Stimulated activated CD4-positive, alpha-beta T cell treated with anti-CD3 and anti-CD28 coated beads, Interleukin-1b, Interleukin-23, amount 100 ng/mL, for 4 hours (primary cell): ENCODE measurements around the gene PGAM1.
"Not testable (repeated sequence)": the region's sequence is repeated elsewhere in the genome, so short reads cannot be mapped to it uniquely, and the experiment has no call there.

ENCODE experiments used
- DNase-seq, 2 donors: peaks; one replicate each; pipeline ENCODE4 v3.0.0-alpha.2; 2020; ENCODE audit warnings: low read depth in 2 of 2

PGAM1 gene

DNA sequence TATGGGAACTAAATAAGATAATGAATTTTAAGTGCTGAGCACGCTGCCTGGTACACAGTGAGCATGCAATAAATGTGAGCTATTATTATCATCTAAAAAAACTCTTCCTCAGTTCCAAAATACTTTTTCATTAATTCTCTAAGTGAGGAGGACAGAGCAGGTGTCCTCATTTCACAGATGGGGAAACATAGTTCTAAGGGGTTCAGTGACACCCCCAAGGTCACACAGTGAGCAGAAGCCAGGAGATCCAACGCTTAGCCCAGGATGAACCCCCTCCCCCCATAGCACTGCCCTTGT lies 18.1 kb upstream of the PGAM1 start:
- no peak for DNase-seq

DNA sequence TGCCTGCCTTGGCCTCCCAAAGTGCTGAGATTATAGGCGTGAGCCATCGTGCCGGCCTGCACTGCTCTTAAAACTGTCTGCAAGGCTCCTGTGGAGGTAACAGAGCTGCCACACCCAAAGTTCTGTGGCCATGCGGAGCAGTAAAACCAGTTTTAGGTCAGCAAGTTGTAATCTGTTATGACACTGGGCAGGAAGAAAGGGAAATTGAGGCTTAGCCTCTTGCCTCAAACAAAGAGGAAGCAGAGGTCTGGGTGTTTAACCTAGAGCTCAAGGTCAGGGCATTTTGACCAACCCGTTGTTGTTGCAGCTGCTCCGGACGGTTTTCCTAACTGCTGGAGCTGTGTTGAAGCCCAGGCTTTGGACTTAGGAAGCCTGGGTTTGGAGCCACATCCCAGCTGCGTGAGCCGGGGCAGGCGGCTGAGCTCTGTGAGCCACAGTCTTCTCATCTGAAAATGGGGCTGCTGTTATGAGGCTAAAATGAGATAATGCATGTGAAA lies 17.4 kb upstream of the PGAM1 start:
- DNase-seq = no peak

DNA sequence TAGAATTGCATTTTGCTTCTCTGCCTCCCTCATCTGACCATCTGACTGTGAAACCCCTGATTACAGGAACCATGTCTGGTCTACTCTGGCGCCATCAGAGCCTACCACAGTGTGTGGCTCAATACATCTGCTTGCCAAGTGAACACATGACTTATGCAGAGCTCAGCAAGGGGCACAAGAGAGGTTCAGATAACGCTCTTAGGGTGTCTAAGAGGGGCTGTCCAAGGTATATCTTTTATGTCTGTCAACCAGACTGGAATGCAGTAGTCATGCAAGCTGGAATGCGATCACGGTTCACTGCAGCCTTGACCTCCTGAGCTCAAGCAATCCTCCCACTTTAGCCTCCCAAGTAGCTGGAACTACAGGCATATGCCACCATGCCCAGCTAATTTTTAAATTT lies 14.6 kb upstream of the PGAM1 start:
- no peak for DNase-seq

DNA sequence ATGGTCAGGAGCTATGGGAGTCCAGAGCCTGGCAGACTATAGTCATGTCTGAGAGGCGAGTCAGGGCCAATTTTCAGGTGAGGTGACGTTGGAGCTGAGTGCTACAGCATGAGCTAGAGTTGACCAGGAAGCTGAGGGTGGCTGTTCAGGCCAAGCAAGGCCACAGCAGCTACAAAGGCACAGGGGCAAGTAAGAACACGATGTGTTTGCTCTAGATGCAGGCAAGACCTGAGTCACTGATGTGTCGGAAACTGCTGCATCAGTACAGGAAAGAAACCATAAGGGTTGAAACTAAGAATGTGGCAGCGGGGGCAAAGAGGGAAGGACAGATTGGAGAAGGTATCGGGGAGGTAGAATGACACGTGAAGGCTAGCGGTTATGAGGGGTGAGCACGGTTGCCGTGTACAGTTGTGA lies 13.1 kb upstream of the PGAM1 start:
- peak in 1 of 2 donors; percentile 34 for DNase-seq

DNA sequence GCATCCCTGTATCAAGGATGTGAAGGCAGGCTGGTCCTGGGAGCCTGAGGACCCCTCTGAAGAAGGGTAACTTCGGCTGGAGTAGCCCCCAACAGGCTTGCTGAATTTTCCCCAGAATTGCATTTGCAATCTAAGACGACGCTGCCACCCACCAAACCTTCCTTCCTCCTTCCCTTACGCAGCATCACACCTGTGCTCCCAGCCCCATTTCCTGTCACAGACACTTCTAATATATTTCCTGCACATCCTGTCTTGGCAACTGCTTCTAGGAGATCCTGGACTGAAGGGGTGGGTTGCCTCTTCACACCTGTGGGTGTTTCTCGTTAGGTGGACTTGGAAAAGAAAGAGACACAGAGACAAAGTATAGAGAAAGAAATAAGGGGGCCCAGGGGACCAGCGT lies 9.4 kb upstream of the PGAM1 start:
- no peak for DNase-seq

DNA sequence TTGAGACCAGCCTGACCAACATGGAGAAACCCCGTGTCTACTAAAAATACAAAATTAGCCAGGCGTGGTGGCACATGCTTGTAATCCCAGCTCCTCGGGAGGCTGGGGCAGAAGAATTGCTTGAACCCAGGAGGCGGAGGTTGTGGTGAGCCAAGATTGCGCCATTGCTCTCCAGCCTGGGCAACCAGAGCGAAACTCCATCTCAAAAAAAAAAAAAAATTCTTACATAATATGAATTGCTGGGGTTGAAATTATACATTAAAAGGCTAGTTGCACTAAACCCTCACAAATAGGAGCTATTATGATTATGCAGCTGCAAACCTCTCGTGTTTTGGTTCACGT lies 2.3 kb upstream of the PGAM1 start:
- not testable (repeated sequence) for DNase-seq

DNA sequence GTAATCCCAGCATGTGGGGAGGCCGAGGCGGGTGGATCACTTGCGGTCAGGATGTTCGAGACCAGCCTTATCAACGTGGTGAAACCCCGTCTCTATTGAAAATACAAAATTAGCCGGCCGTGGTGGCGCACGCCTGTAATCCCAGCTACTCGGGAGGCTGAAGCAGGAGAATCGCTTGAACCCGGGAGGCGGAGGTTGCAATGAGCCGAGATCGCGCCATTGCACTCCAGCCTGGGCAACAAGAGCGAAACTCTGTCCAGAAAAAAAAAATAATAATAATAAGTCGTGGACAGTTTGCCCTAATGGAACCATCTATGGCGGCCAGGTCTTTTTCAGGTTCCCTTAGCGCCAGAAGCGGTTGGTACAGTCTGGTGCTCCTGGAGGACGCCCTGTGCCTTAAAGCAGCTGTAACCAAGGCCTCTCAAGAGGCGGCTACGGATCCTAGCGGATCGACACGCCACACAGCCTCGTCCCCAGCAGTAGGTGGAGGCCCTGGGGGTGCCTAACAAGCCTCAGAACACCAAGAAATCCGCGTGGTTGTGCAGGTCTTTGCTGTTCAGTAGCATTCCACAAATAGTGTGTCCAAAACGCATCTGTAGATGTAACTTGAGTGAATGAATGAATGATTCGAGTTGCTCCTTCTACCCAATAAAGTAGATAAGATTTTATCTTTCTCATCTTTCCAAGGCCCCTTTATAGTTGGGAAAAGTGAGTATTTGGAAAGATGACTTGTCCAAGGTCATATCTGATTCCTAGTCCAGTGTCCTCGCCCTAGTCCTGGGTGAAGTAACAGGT lies 982 bp downstream of the PGAM1 start:
- DNase-seq = no peak

DNA sequence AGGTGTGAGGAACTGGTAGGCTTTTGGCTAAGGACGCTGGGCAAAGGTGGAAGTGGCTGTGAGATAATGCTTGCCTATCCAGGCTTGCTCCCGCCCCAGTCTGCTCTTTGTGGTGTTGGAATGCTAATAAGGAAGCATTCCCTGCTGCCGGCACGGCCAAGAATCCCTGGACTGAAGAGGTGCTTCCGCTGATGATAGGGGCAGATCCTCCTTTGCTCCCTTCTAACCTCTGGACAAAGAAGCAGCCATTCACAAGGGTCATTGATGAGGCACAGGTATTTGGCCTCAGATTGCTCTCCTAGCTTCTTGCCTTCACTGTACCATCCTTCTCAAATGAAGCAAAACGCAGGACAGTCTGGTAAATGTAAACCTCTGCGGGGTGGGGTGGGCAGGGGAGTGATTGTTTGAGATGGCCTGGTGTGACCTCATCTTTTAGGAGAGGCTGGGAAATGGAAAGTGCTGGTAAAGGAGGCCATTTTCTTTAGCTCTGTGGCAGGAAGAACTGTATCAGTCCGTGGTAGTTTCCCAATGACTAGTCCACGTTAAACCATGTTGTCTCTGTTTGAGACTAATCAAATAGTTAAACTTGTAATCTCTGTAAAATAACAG lies 1.7 kb downstream of the PGAM1 start:
- no peak for DNase-seq

DNA sequence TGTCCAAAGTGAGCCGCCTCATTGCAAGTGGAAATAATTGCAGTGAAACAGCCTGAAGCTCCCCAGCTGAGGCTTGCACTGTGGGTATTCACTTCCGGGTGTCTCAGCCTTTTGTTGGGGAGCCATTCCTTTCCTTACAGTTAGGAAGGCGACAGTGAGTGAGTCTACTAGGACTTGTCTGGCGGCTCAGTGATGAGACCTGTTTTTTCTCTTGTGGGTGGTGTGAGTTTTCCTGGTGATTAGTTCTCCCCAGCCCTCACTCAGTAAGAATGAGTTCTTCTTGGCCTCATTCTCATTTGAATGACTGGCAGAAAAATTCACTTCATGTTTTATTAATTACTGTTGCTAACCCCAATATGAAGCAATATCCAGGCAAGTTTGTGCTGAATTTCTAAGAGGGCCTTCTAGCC lies 2.6 kb downstream of the PGAM1 start:
- no peak for DNase-seq

DNA sequence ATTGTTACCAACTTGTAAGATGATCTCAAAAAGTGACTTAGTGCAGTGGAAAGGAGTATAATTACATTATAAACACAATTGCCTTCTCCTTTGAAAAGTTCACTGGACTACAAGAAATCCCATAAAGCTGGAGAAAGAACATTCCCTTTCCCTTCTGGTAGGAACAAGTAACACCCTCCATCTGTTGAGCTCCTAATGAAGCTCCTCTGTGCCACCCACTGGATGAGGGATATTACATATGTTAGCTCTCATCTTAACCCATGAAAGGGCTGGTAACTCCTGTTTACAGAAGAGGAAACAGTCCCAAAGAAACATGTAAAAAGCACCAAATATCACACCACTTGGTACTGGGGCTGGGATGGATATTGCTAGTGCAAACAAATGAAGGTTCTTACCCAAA lies 8.1 kb downstream of the PGAM1 start:
- no peak for DNase-seq

DNA sequence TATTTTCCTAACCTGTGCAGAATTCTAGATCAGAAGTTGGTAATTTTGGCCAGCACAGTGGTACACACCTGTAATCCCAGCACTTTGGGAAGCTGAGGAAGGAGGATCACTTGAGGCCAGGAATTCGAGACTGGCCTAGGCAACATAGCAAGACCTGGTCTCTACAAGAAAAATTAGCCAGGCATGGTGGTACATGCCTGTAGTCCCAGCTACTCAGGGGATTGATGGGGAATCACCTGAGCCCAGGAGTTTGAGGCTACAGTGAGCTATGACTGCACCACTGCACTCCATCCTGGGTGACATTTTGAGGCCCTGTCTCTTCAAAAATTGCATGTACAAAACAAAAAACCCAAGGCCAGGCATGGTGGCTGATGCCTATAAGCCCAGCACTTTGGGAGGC lies 8.6 kb downstream of the PGAM1 start:
- DNase-seq = no peak

DNA sequence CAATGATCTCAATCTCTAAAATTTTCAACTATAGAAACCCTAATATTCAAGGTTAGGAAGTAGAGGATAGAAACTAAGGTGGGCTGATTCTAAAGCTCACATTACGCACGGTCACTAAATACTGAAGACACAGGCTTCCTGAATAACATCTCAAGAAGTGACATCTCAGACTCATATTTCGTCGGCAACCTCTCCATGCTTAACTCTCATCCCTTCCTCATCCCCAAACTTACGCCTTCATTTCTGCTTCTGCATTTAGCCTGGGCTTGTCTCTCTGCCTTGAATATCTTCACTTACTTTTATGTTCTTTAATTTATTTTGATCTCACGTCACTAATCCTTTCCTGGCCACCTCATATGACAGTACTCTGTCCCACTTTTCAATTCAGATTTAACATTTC lies 9.2 kb downstream of the PGAM1 start:
- DNase-seq = no peak

DNA sequence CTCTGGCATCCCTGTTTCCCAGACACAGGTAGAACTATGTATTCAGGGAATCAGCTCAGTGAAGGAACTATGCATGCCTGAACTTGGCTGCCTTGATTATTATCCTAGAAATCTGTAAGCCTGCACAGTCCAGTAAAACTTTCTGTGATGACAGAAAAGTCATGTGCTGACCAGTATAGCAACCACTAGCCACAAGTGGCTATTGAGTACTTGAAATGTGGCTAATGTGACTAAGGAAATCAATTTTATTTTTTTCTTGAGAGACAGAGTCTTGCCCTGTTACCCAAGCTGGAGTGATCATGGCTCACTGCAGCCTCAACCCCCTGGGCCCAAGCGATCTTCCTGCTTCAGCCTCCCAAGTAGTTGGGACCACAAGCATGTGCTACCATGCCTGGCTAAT lies 16.3 kb downstream of the PGAM1 start:
- DNase-seq = no peak

DNA sequence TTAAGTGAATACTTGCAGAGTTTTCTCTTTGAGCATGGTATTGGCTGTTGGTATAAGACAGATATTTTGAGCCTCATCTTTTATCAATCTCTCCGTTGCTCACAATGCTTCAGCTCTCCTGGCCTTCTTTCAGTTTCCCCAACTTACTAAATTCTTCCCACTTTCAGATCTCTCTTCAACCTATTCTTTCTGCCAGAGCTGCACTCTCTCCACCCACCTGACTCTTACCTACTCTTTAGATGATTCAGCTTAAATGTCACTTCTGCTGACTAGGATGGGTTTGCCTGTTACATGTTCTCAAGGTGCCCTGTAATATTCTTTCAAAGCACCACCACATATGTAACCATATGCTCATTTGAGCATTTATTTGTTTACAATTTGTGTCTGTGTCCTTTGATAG lies 18.2 kb downstream of the PGAM1 start:
- DNase-seq = no peak

DNA sequence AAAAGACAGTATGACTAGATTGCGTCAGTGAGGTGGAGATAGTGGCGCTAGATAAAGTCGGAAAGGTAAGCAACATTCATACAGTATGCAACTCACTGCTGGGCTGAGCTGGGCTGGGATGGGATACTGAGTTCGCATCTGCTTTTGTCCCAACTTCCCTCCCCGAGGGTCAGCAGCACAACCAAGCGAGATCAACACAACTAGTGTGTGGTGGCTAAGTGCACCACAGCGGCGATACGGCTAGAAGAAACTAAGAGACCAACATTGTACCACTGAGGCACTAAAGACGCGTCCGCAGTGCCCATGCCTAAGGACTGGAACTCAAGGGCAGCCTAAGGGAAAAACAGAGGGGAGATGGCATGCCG lies 19.3 kb downstream of the PGAM1 start:
- DNase-seq = no peak

DNA sequence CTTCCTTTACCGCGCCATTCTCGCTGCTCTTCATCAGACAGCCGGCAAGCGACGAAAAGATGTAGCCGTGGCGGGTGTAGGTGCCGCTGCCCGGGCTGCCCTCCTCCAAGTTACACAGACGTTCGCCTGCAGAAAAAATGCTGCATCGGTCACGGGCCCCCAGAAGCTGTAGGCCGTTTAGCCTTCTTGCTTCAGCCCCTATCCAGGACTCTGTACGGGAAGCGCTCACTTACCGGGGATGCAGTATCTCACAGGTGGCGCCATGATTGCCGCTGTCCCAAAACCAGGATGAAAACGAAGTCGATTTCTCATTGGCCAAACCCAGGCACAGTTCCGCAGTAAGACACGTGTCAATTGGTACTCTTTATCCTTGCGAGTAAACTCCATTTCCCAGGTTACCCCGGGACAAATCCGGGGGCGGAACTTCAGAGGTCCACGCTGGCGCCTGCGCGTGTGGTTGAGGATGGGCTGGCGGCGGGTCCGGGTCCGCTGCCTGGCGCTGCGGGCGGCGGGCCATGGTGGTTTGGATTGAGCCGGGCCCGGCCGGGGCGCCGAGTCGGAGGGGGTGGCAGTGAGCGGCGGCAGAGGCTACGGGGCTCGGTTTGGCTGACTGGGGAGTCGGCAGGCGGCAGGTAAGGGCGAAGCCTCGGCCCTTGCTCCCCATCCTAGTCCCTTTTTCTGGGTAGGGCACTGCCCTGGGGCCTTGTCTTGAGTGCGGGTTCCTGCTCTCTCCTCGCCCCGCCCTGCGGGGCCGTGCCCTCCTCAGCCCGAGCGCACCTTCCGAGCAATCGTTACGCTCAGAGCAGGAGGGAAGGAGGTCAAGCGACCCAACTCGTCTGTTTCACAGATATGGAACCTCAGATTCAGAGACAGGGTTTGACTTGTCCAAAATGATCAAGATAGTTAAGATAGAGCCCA lies 20.0 kb downstream of the PGAM1 start, which contains the start of the genes EXOSC1 and ZDHHC16:
Gene EXOSC1 (minus strand): TSS at position 285 of the 918 bp plus-strand sequence. CDS start 21 bp downstream, at position 264.
Gene ZDHHC16 (plus strand): TSS at position 454 of the 918 bp plus-strand sequence. CDS start 5,501 bp downstream, outside the sequence.
- peak; percentile 84 for DNase-seq

DNA sequence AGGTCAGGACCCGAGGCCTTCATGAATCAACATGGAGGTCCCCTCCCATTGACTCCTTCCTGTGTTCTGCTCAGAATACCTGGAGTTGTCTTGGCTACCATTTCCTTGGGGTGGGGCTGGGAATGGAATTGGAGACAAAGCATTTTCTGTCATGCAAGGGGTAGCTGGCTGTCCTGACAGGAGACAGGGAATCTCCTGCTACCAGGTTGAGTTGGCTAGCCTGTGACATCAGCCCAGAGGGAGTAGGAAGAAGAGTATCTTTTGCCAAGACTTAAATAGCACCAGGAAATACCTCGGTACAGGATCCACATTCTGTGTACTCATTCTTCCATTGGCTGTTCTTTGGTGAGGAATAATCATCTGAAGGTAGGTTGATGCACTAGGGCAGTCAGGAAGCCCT lies 24.8 kb downstream of the PGAM1 start:
- no peak for DNase-seq

DNA sequence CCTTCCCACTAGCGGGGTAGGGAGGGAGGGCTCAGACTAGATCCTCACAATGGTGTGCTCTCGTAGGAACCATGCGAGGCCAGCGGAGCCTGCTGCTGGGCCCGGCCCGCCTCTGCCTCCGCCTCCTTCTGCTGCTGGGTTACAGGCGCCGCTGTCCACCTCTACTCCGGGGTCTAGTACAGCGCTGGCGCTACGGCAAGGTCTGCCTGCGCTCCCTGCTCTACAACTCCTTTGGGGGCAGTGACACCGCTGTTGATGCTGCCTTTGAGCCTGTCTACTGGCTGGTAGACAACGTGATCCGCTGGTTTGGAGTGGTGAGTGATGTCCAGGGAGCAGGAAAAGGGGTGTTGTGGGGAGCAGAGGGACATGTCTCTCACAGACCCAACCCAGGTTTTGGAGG lies 25.6 kb downstream of the PGAM1 start:
- DNase-seq = no peak

DNA sequence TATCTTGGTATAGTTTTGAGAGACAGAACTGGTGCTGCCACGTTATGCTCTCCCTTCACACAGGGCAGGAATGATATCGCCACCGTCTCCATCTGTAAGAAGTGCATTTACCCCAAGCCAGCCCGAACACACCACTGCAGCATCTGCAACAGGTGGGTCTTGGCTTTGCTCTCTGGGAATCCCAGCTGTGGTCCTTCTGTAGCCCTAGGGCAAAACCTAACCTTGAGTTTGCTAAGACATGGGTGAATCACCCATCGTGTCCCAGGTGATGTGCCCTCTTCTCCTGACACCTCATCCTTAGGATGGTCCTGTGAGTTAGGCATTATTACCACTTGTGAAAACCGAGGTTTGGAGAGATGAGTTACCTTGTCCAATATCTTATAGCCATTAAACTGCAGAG lies 26.4 kb downstream of the PGAM1 start:
- DNase-seq = no peak

DNA sequence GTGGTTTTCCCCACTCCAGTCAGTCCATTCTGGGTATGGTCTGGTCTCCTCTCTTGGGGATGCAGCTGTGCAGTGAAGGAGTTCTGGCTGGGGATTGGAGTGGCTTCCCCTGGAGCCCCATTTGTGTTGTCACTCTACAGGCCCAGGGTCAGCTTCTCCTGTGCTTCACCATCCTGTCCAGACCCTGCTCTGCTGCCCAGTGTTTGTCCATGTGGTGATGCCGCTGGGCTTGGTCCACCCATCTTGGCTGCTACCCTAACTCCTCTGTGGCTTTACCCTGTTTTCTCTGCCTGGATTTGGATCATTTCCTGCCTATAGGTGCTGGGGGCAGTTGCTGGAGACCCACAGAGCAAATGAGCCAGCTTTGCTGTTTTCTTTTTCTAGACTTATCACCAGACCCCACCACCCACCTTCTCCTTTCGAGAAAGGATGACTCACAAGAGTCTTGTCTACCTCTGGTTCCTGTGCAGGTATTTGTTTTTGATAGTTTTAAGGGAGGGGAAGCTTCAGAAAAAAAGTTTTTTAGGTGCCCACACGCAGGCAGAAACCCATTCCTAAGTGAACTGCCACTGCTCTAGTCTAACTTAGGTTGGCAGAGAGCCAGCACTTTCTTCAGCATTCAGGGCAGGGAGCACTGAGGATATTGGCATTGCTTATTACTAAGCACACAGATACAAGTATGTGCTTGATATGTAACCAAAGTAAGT lies 28.5 kb downstream of the PGAM1 start:
- DNase-seq = peak in 1 of 2 donors; percentile 48

DNA sequence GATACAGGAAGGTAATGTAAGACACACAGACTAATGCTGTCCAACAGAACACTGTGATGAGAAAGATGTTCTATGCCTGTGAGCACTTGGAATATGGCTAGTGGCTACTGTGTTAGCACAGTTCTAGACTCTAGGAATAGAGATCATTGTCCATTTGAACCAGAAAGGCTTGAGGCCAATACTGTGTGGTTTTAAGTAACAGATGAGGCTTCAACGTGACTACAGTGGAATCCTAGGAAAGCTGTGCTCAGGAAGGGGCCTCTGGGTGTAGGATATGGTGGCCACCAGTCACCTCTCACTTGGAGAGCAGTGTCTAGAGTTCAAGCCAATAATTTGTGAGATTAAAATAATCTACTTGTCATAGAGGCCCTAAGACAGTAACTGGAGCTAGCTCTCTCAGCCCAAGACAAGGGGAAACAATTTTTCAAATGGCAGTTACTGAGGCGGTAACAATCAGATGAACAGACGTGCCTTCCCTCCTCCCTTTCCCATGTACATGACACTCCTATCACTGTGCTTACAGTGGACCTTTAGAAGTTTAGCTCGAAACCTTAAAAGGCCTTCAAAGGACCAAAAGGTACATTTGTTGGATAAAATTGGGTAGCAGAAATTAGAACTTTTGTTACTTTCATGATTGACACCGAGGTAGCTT lies 30.2 kb downstream of the PGAM1 start:
- DNase-seq = no peak
